Ramos (cell line): ENCODE results near the gene TSPEAR.
"Not testable (repeated sequence)": the region's sequence is repeated elsewhere in the genome, so short reads cannot be mapped to it uniquely, and the experiment has no call there.

Experiments used
- in situ Hi-C: fragments of 300-500 bp; cut with MboI; formaldehyde crosslinking; loops from one replicate; pipeline ENCODE4 v1.14.3; 2022; ENCODE audit warnings: low sequenced_read_pairs; ENCODE audit not compliant: unreplicated experiment

The TSPEAR gene

GRCh38 chr21:44564099-44564498 lies 147.3 kb downstream of the TSPEAR start:
- in situ Hi-C loops = no loop called here

DNA sequence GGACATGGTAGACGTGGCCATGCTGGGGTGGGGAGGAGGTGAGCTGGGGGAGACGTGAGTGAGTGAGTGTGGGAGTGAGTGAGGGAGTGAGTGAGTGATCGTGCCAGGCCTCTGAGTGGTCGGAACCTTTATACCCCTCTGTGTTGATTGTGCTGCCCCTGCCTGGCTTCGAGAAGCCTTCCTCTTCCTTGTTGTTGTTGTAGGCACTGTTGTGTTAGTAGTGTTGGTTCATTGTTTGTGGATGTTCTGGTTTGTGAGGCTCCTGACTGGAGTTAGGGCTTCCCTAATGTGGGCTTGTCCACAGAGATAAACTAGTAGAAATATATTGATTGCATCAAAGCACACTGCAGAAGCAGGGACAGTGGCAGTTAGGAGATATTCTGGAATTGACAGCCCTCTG lies 152.7 kb downstream of the TSPEAR start, which contains the start of gene KRTAP10-3:
Gene KRTAP10-3 (minus strand): TSS at position 101 of the 400 bp plus-strand sequence. CDS start 80 bp downstream, at position 21.
- in situ Hi-C loops = no loop called here

GRCh38 chr21:44558329-44558675 lies 153.1 kb downstream of the TSPEAR start:
- in situ Hi-C loops = not testable (repeated sequence)

- in situ Hi-C loops = no loop called here
Observed at GRCh38 chr21:44557491-44558328, 153.7 kb downstream of the TSPEAR start.

- in situ Hi-C loops = no loop called here
Observed at GRCh38 chr21:44556879-44557278, 154.5 kb downstream of the TSPEAR start.

DNA sequence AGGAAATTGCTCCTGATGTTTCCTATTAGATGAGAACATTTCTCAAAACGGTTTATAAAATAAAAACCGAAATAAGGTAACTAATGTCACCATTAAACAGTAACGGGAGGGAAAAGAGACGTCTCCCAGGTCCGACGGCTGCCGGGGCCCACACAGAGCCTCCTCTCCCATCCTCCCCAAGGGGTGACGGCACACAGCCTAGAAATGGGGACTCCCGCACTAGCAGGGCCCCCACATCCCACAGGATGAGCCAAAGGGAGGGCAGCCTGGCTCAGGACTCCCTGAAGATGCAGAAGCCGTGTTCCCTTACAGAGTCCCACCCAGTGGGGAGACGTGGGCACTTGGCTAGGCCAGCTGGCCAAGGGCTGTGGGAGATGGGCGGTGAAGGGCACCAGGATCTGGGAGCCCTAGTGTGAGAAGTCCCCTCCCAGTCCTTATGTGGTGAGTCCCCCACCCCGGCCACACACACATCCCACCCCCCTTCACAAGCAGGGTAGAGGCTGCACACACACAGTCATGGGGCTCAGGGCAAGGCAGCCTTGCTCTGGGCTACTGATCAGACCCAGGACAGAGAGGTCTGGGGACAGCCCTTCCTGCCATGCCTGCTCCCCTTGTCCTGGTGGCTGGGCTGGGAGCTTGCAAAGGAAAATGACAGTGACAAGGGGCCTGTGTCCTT lies 156.0 kb downstream of the TSPEAR start:
- in situ Hi-C loops = no loop called here

DNA sequence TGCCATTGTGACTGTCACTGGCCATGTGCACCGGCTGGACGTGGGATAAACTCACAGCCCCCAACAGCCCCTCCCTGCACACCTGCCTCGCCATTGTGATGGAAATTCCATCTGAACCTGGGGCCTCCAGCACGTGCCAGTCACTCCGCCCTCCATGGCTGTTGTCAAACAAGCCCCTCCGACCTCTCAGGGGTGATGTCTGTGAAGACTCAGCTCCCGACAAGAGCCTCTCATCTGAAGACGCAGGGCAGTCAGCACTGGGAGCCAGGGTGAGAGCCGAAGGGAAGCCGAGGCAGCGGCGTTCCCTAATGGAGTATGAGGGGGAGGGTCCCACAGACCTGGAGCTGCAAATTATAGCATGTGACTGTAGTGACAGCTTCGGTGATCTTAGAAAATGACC lies 158.7 kb downstream of the TSPEAR start:
- in situ Hi-C loops = no loop called here

- in situ Hi-C loops = no loop called here
Observed at GRCh38 chr21:44552136-44552535, 159.2 kb downstream of the TSPEAR start.

GRCh38 chr21:44551340-44551961 lies 159.9 kb downstream of the TSPEAR start, which contains the start of gene KRTAP10-2:
TSS of gene KRTAP10-2 (minus strand) at chr21:44551505. CDS start at chr21:44551458, 47 bp downstream.
- in situ Hi-C loops = no loop called here

DNA sequence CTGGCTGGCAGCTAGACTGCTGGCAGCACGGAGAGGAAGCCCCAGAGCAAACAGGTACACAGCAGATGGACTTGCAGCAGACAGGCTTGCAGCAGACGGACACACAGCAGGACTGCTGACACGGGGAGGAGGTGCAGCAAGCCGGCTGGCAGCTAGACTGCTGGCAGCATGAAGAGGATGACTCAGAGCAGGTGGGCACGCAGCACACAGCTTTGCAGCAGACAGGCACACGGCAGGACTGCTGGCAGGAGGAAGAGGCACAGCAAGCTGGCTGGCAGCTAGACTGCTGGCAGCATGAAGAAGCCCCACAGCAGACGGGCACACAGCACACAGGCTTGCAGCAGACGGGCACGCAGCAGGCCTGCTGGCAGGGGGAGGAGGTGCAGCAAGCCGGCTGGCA lies 160.6 kb downstream of the TSPEAR start:
- in situ Hi-C loops = no loop called here

DNA sequence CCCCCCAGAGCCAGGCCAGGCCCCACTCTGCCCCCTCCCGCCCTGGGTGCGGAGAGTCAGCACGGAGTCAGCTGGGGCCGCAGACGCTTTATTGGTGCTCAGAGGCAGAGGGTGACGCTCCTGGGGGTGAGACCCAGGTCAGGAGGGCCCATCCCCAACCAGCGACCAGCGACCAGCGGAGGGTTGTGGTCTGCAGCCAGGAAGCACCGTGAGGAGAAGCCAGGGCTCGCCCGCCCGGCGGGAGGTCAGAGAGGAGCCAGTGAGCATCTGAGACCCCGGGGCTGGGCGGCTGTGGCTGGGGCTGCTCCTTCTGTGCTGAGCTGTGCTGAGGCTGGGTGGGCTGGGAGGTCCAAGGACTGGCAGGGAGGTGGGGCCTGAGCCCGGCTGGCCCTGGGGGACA lies 161.1 kb downstream of the TSPEAR start:
- in situ Hi-C loops = not testable (repeated sequence)

GRCh38 chr21:44549525-44550211 lies 161.7 kb downstream of the TSPEAR start:
- in situ Hi-C loops = no loop called here

DNA sequence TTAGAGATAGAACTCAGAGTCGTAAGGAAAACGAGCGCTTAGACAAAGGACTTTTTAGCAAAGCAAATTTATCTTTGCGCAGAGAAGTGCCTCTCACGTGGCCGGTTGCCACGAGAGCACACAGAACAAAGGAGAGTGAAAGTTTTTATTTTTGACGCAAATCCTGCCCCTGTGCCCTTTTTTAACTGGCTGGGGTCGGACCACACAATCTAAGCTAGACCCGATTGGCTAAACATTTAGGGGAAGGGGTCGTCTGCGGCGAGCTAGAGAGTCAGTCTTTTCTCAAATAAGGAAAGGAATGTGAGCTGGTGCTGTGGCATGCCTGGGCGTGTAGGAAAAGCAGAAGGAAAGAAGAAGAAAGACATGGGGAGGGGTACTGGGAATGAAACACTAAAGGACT lies 162.4 kb downstream of the TSPEAR start:
- in situ Hi-C loops = no loop called here

DNA sequence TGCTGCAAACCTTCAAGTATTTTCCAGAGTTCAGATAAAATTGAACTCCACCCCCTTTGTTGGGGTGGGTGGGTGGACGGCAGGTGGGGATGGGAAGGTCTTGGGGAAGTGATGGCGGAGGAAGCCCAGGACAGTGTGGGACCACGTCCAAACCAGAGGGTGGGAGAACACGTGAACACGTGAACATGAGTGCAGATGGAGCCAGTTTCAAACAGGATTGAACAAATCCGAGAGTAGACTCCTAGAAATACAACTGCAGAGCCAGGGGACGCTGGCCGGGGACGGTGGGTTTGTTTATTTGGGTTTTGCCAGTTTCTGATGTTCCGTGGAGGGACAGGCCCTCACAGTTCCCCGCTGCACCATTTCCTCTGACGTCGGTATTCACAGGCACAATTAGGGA lies 163.0 kb downstream of the TSPEAR start:
- in situ Hi-C loops = no loop called here

DNA sequence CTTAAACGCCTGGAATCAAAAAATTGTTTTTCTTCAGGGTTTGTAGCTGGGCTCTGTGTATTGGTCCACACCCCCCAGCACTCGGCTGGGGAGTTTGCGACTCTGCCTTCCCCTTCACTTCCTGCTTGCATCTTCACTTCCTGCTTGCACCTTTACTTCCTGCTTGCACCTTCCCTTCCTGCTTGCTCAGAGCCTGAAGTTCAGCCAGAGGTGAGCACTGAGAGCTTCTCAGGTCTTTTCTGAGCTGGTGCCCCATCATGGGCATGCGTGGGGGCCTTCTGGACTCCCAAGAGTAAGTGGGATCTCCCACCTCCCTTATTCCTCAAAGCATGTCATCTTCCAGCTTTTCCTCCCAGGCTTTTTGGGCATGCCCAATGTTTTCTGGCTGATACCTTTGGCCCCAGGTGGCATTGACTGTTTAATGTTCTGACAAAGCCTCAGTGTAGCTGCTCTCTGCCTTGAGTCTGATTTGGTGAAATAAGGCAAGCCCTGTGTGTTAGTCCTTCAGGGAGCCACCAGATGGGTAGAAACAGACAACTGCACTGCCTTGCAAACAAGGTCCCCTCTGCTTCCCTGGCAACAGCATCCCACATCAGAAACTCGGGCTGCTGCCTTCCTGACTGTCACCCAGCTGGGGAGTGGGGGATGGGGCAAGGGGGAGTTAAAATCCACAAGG lies 163.6 kb downstream of the TSPEAR start:
- in situ Hi-C loops = no loop called here

GRCh38 chr21:44544566-44544965 lies 166.8 kb downstream of the TSPEAR start:
- in situ Hi-C loops = no loop called here

- in situ Hi-C loops = no loop called here
Observed at GRCh38 chr21:44542716-44543115, 168.7 kb downstream of the TSPEAR start.

DNA sequence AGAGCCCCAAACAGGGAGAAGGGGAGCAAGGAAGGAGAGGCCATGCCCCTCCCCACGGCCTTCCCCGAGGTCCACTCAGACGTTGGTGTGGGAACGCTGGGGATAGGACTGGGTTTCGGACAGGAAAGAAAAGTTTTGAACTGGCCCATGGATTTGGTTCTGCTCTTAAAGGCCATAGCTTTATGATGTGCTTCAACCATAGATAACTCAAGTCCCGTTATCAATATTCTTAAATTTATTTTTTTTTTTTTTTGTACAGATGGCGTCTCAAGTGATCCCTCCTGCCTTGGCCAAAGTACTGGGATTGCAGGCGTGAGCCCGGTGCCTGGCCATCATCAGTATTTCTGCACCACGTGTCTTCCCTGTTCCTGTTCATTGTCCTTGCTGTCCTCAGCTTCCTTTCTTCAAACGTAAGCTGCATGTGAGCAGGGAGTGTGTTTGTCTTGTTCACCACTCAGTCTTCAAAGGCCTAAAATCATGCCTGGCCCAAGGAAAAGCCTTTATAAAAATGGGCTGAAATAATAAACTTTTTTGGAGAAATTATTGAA lies 170.6 kb downstream of the TSPEAR start:
- in situ Hi-C loops = no loop called here

- in situ Hi-C loops = no loop called here
Observed at GRCh38 chr21:44539991-44540666, 171.2 kb downstream of the TSPEAR start, which contains the start of gene KRTAP10-1. TSS of gene KRTAP10-1 (minus strand) at chr21:44540195. CDS start at chr21:44540150, 45 bp downstream.
